ENCODE data around the gene OR13F1. TPM values are rescaled to one million over a fixed set of nuclear protein-coding genes. Genes with fewer than 3 reads are reported as not detected.

OR13F1 gene, protein sequence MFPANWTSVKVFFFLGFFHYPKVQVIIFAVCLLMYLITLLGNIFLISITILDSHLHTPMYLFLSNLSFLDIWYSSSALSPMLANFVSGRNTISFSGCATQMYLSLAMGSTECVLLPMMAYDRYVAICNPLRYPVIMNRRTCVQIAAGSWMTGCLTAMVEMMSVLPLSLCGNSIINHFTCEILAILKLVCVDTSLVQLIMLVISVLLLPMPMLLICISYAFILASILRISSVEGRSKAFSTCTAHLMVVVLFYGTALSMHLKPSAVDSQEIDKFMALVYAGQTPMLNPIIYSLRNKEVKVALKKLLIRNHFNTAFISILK
- not detected in 2 replicates for total RNA-seq

DNA sequence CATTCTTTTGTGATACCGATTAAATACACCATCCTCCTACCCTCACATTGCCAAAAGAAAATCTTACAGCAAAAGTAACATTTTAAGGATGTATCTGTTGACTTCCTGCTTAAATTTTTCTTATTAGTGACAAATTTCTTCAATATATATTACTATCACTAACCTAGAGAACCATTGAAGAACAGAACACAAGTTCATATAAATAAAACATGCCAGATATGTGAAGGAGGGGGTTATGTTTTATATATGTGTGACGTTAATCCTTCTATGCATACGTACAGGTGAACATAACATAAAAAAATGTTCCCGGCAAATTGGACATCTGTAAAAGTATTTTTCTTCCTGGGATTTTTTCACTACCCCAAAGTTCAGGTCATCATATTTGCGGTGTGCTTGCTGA is at the start of gene OR13F1:
Gene OR13F1, plus strand, starts transcription at position 301 of the 400 bp plus-strand sequence. Its CDS starts 0 bp downstream, at position 301.

DNA sequence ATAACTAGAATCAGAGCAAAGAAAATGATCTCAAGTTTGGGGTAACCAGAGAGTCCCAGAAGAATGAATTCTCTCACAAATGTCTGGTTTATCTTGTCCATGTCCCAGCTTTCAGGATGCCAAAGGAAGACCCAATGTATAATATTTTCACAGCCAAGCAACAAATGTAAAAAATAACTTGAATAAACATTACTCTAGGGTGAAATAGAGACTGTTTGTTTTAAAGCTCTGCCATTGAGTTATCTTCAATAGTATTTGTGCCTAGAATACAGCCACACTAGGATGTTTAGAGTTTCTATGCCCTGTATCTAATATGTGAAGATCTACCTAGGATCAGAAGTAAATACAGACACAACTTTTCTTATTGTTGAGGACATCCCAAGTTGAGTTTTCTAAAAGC is 23.0 kb downstream of the OR13F1 start, which contains the start of gene OR13C4:
Gene OR13C4, minus strand, starts transcription at position 101 of the 400 bp plus-strand sequence. Its CDS starts 0 bp downstream, at position 101.

DNA sequence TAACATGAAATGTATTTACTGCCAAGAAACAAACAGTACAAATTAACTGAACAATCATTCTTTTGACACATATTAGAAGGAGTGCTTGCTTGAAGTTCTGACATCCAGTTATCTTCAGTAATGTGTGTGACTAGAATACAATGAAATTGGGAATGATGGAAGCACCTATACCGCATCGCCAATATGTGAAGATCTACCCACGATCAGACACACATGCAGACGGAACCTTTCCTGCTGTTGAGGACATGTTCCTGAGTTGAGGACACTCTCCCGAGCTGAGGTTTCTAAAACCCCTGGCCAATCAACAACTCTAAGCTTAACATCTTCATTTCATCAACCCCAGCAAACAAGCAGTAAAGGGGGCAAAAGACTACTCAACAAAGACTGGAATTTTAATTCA is 32.7 kb downstream of the OR13F1 start, which contains the start of gene OR13C3:
Gene OR13C3, minus strand, starts transcription at position 101 of the 400 bp plus-strand sequence. CDS start 133 bp downstream, outside the sequence.

Other genes starting within 250 kb of the OR13F1 start
- not detected in 2 replicates for gene OR13C4, start 22.9 kb downstream of the OR13F1 start, total RNA-seq
- 0.11 TPM in 1 of 2 replicates, not detected in the other for gene OR13C3, start 32.6 kb downstream of the OR13F1 start, total RNA-seq
- not detected in 2 replicates for gene OR13C8, start 64.9 kb downstream of the OR13F1 start, total RNA-seq
- gene OR13C5, start 95.2 kb downstream of the OR13F1 start, total RNA-seq: not detected in 2 replicates
- 0.22 TPM in 1 of 2 replicates, not detected in the other for gene OR13C2, start 101.4 kb downstream of the OR13F1 start, total RNA-seq
- not detected in 2 replicates for gene OR13C9, start 113.9 kb downstream of the OR13F1 start, total RNA-seq
- gene OR13D1, start 190.3 kb downstream of the OR13F1 start, total RNA-seq: not detected in 2 replicates
- gene NIPSNAP3A, start 243.4 kb downstream of the OR13F1 start, total RNA-seq: 61.6 and 69.6 TPM in 2 replicates

Measured in articular chondrocyte of knee joint (primary cell).